RPMI7951 (cell line): ENCODE results near the gene HYAL1. TPM values are rescaled to one million over a fixed set of nuclear protein-coding genes. Genes with fewer than 3 reads are reported as not detected.

Experiments used
- DNase-seq: peaks from one replicate; pipeline ENCODE4 v3.0.0-alpha.2; 2012; ENCODE audit warnings: low read depth
- total RNA-seq: library from RNA; depleted of rRNA; stranded (reverse); fragments of >200 nt; shearing (Covaris generic); gene quantifications from 2 replicates; pipeline ENCODE4 v1.2.3, GENCODE V29; 2014; rRNA removed

Gene HYAL1, protein sequence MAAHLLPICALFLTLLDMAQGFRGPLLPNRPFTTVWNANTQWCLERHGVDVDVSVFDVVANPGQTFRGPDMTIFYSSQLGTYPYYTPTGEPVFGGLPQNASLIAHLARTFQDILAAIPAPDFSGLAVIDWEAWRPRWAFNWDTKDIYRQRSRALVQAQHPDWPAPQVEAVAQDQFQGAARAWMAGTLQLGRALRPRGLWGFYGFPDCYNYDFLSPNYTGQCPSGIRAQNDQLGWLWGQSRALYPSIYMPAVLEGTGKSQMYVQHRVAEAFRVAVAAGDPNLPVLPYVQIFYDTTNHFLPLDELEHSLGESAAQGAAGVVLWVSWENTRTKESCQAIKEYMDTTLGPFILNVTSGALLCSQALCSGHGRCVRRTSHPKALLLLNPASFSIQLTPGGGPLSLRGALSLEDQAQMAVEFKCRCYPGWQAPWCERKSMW
- total RNA-seq: 0.29 and 0.72 TPM in 2 replicates

- no peak for DNase-seq
These were observed at the start of gene HYAL1 for GRCh38 chr3:50303013-50303815. TSS of gene HYAL1 (minus strand) at chr3:50303574. CDS start at chr3:50302956, 618 bp downstream.

GRCh38 chr3:50352781-50353180, 49.4 kb upstream of the HYAL1 start:
- peak; percentile 35 for DNase-seq

DNA sequence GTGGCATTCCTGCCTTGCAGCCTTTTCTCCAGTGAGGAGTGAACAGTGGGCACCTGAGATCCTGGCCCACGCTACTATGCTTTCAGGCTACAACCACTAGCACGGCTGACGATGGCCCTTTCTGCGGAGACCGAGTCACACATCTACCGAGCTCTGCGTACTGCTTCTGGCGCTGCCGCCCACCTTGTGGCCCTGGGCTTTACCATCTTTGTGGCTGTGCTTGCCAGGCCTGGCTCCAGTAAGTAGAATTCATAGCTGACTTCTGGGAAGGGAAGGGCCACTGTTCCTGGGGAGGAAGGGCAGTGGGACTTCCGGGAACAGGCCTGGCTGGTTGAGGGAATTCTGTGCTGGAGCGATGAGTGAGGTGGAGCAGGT, 47.9 kb upstream of the HYAL1 start:
- DNase-seq: no peak

- peak; percentile 95 for DNase-seq
These were observed 47.4 kb upstream of the HYAL1 start, which contains the start of the genes CYB561D2 and NPRL2 for GRCh38 chr3:50350527-50351322. TSS of gene CYB561D2 (plus strand) at chr3:50350862. CDS start at chr3:50351434, 572 bp downstream. TSS of gene NPRL2 (minus strand) at chr3:50350775. CDS start at chr3:50350652, 123 bp downstream.

DNA sequence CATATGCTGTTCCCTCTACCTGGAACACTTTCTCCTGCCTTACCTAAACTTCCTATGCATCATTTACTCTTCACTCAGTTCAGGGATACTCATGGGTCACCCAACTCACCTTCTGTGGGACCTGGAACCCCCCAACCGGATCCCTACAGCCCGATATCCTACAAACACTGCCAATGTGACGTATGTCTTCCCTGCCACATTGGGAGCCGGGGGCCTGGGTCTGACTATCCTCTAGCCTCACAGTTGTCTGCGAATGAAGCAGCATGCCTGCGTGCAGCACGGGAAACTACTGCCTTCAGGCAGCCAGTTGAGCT, 46.8 kb upstream of the HYAL1 start:
- no peak for DNase-seq

GRCh38 chr3:50347187-50347813, 43.9 kb upstream of the HYAL1 start:
- peak; percentile 73 for DNase-seq

DNA sequence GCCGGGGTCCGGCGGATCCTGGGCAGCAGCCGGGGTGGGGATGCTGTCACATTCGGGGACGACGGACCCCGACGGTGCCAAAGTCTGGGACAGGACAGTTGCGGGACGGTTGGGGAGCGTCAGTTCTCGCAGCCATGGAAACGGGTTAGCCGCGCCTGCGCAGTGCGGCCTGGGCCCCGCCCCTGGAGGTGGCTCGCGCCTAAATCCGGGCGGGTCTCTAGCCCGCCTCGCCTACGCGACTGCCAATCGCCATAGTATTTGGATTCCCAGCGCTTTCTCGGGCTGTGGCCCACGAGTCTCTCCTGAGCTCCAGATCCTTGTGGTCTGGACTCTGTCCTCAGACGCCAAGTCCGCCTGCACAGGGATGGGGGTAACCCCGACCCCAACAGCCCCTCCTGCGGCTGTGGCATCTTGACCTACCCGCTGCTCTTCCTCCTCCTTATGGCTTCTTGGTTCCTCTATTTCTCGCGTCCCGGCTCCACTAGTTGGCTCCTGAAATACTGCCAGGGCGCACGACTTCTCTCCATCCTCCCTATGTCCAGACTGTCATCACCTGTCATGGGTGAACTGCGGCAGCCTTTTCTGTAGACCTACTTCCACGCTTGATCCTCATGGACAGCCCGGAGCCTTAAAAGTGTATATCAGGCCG, 42.3 kb upstream of the HYAL1 start, which contains the start of gene ZMYND10:
TSS of gene ZMYND10 (minus strand) at position 147 of the 649 bp plus-strand sequence. CDS start 153 bp downstream, outside the sequence.
- DNase-seq: peak; percentile 69

DNA sequence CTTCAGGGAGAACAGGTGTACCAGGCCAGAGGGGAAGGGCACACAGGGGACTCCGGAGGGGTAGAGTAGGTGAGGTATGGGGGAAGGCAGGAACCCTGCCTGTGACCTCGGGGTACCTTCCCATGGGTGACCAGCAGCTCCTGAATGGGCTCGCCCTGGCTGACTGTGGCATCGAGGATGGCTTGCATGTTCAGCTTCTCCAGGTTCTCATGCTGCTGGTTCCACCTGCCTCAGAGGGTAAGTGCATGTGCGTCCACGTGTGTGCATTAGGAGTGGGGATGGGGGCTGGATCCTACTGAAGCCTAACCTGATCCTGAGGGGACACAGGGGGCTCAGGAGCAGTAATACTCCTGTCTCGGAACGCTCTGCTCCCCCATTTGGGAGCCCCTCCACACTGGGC, 41.6 kb upstream of the HYAL1 start:
- no peak for DNase-seq

- DNase-seq: no peak
These were observed 39.6 kb upstream of the HYAL1 start for GRCh38 chr3:50342813-50343633.

- DNase-seq: no peak
These were observed 38.7 kb upstream of the HYAL1 start for GRCh38 chr3:50341996-50342650.

DNA sequence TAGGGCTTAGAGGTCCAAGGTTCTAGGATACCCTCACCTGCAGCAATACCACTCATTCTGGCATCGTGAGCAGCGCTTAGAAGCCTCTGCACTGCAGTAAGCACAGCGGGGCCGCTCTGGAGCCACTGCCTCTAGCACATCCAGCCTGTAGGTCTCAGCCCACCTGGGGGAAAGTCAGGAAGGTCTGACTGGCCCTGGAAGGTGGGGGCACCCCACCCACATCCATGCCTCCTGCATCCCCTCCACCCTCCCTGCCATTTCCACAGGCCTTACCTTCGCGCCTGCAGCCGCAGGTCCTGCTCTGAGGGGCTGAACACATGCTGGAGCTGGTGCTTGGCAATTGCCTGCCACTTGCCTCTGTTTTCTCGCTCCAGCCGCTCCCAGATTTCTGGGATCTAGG, 38.2 kb upstream of the HYAL1 start:
- no peak for DNase-seq

DNA sequence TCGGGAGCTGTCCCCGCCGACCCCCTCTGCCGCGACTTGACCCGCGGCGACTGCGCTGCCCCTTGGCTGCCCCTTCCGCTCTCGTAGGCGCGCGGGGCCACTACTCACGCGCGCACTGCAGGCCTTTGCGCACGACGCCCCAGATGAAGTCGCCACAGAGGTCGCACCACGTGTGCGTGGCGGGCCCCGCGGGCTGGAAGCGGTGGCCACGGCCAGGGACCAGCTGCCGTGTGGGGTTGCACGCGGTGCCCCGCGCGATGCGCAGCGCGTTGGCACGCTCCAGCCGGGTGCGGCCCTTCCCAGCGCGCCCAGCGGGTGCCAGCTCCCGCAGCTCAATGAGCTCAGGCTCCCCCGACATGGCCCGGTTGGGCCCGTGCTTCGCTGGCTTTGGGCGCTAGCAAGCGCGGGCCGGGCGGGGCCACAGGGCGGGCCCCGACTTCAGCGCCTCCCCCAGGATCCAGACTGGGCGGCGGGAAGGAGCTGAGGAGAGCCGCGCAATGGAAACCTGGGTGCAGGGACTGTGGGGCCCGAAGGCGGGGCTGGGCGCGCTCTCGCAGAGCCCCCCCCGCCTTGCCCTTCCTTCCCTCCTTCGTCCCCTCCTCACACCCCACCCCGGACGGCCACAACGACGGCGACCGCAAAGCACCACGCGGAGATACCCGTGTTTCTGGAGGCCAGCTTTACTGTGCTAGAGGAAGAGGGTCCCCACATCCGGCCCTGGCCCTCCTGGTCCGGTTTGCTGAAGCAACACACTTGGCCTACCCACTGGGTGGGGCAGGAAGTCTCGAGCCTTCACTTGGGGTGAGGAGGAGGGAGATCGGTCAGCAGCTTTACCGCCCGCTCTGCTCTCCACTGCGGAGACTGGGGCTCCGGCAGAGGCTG, 37.3 kb upstream of the HYAL1 start, which contains the start of gene RASSF1:
TSS of gene RASSF1 (minus strand) at position 389 of the 882 bp plus-strand sequence. CDS start at position 358, 31 bp downstream.
- DNase-seq: peak; percentile 81

- no peak for DNase-seq
These were observed 36.7 kb upstream of the HYAL1 start for GRCh38 chr3:50340147-50340447.

DNA sequence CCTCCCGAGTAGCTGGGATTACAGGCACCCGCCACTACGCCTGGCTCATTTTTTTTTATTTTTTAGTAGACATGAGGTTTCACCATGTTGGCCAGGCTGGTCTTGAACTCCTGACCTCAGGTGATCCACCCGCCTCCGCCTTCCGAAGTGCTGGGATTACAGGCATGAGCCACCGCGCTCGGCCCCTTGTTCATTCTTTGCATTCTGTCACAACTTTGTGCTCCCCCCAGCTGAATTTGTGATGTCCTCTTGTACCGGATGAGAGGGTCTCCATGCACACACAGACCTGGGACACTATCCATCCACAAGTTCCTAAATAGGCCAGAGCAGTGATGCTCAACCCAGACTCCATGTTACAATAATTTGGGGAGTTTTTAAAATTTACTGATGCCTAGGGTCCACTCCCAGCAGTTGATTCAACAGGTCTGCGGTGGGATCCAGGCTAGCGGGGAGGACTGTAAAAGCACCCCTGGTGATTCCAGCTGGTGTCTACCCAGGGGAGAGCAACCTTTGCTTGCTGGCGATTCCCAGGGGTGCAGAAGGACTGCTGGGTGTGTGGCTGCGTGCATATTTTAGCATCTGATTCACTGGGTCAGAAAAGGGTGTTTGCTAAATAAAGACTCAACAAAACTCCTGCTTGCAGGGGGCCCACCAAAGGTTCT, 36.2 kb upstream of the HYAL1 start:
- peak; percentile 42 for DNase-seq

- DNase-seq: no peak
These were observed 35.6 kb upstream of the HYAL1 start for GRCh38 chr3:50338965-50339364.

DNA sequence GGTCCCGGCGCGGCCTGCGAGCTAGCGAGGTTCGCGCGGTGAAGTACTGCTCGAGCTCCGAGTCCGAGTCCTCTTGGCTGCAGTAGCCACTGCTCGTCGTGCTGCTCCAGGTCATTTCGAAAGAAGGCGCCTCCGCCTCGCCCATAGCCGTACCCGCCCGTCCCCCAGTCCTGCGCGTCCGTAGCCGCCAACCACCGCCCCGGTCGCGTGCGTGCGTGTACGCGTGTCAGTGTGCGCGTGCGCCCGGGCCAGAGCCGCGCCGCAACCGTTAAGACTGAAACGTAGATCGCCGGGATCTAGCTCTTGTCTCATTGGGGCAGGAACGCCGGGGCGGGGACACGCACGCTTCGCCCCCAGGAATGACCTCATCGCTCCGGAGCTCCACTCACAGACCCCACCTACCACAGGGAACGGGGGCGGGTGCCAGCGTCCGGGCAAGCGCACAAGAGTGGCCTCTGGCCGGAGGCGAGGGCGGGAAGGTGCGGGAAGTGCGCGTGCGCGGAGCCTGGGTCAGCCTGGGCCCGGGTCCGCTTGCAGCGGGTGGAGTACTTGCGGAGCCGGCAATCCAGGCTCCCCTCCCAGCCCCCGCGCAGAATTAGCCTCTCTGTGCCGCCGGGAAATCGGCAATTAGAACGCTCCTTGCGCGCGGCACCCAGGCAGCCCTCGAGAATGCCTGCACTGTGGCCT, 33.9 kb upstream of the HYAL1 start:
- peak; percentile 99 for DNase-seq
